Suppressor macrophage (primary cell): ENCODE results near the gene FER1L5.

Experiments
- DNase-seq, 4 experiments: peaks; one replicate each; pipeline ENCODE4 v3.0.0-alpha.2; 2020 to 2022

FER1L5 gene

GRCh38 chr2:96698221-96698861, 55.8 kb downstream of the FER1L5 start:
- no peak for DNase-seq

- no peak for DNase-seq
Measured at GRCh38 chr2:96699021-96699420, 56.5 kb downstream of the FER1L5 start.

- no peak for DNase-seq
Measured at GRCh38 chr2:96699621-96700020, 57.1 kb downstream of the FER1L5 start.

GRCh38 chr2:96700086-96700485, 57.5 kb downstream of the FER1L5 start:
- no peak for DNase-seq

- no peak for DNase-seq
Measured at GRCh38 chr2:96701636-96702035, 59.1 kb downstream of the FER1L5 start.

- no peak for DNase-seq
Measured at GRCh38 chr2:96702098-96702785, 59.7 kb downstream of the FER1L5 start.

GRCh38 chr2:96703021-96703751, 60.6 kb downstream of the FER1L5 start:
- no peak for DNase-seq

GRCh38 chr2:96710985-96711384, 68.4 kb downstream of the FER1L5 start:
- DNase-seq: no peak

GRCh38 chr2:96715658-96716057, 73.1 kb downstream of the FER1L5 start:
- DNase-seq: peak in 1 of 4 experiments; percentile 23

- DNase-seq: no peak
Measured at GRCh38 chr2:96716388-96716787, 73.8 kb downstream of the FER1L5 start.

- DNase-seq: no peak
Measured at GRCh38 chr2:96726131-96726530, 83.6 kb downstream of the FER1L5 start.

GRCh38 chr2:96727431-96727830, 84.9 kb downstream of the FER1L5 start:
- peak; percentile 50 to 85 (median 72) for DNase-seq

GRCh38 chr2:96729748-96730147, 87.2 kb downstream of the FER1L5 start:
- DNase-seq: no peak

- DNase-seq: no peak
Measured at GRCh38 chr2:96730212-96730611, 87.6 kb downstream of the FER1L5 start.

- DNase-seq: peak in 1 of 4 experiments; percentile 13
Measured at GRCh38 chr2:96733931-96734330, 91.4 kb downstream of the FER1L5 start.

GRCh38 chr2:96734880-96735583, 92.5 kb downstream of the FER1L5 start:
- DNase-seq: no peak

- no peak for DNase-seq
Measured at GRCh38 chr2:96737251-96737650, 94.7 kb downstream of the FER1L5 start.

GRCh38 chr2:96737831-96738230, 95.3 kb downstream of the FER1L5 start:
- peak in 3 of 4 experiments; percentile 15 to 34 (median 22) for DNase-seq

- DNase-seq: no peak
Measured at GRCh38 chr2:96739076-96739632, 96.6 kb downstream of the FER1L5 start.

GRCh38 chr2:96739633-96740428, 97.3 kb downstream of the FER1L5 start, which contains the start of gene LMAN2L:
Gene LMAN2L (minus strand): TSS chr2:96740064. CDS start chr2:96740040, 24 bp downstream.
- peak; percentile 98 to 99 (median 98) for DNase-seq

- no peak for DNase-seq
Measured at GRCh38 chr2:96747061-96747617, 104.6 kb downstream of the FER1L5 start.
